Spleen (tissue), 11 donors: ENCODE results near the gene GALNT13. TPM values are rescaled to one million over a fixed set of nuclear protein-coding genes. Genes with fewer than 3 reads are reported as not detected.

Experiments used
- DNase-seq: peaks from one replicate; pipeline ENCODE4 v3.0.0-alpha.2; 2020
- H3K27ac ChIP-seq, 8 donors: fragments of 200-600 bp; sonication (generic) in 7 of 8; 1 replicate in 4 of 8; 2 replicates in 4 of 8; pipeline versions ENCODE4 v1.5.0 to v1.8.0; 2016 to 2021; ENCODE audit warnings: inconsistent platforms in 4 of 8, mild to moderate bottlenecking in 4 of 8, moderate library complexity in 1 of 8
- H3K27me3 ChIP-seq, 7 donors: fragments of 200-600 bp; sonication (generic) in 6 of 7; replicated peaks in 1 of 7; 1 replicate in 4 of 7; 2 replicates in 3 of 7; pipeline versions ENCODE4 v1.5.0 to v1.8.0; 2016 to 2021; ENCODE audit warnings: inconsistent platforms in 3 of 7, mild to moderate bottlenecking in 1 of 7
- H3K36me3 ChIP-seq, 6 donors: fragments of 200-600 bp; sonication (generic) in 5 of 6; 1 replicate in 4 of 6; 2 replicates in 2 of 6; pipeline versions ENCODE4 v1.5.0 to v1.8.0; 2016 to 2021; ENCODE audit warnings: inconsistent platforms in 2 of 6
- H3K4me1 ChIP-seq, 6 donors: fragments of 200-600 bp; sonication (generic) in 5 of 6; 1 replicate in 3 of 6; 2 replicates in 3 of 6; pipeline versions ENCODE4 v1.5.0 to v1.8.0; 2016 to 2021; ENCODE audit warnings: inconsistent platforms in 3 of 6
- H3K4me3 ChIP-seq, 8 donors: fragments of 200-600 bp; sonication (generic) in 7 of 8; 1 replicate in 4 of 8; 2 replicates in 4 of 8; pipeline versions ENCODE4 v1.5.0 to v1.8.0; 2016 to 2021; ENCODE audit warnings: inconsistent platforms in 4 of 8, mild to moderate bottlenecking in 4 of 8, moderate library complexity in 2 of 8
- H3K9me3 ChIP-seq, 8 donors: fragments of 200-600 bp; sonication (generic) in 7 of 8; 1 replicate in 4 of 8; 2 replicates in 4 of 8; pipeline versions ENCODE4 v1.5.0 to v1.8.0; 2016 to 2021; ENCODE audit warnings: inconsistent platforms in 4 of 8
- CTCF ChIP-seq, 11 experiments: fragments of 200-600 bp in 7 of 11; fragments of 450-650 bp in 4 of 11; sonication (generic) in 4 of 11; IDR thresholded peaks in 8 of 11; conservative IDR thresholded peaks in 3 of 11; 1 replicate in 7 of 11; 2 replicates in 4 of 11; pipeline versions ENCODE4 v1.4.0 to v1.8.0; 2016 to 2021; ENCODE audit warnings: antibody characterized with exemption in 11 of 11, inconsistent platforms in 4 of 11, mild to moderate bottlenecking in 1 of 11
- POLR2A ChIP-seq, 3 donors: fragments of 450-650 bp; IDR thresholded peaks; one replicate each; pipeline ENCODE4 v1.5.1; 2017; ENCODE audit warnings: antibody characterized with exemption in 3 of 3, mild to moderate bottlenecking in 1 of 3
- POLR2AphosphoS5 ChIP-seq, 3 donors: sonication (generic); formaldehyde crosslinking; IDR thresholded peaks; one replicate each; pipeline ENCODE4 v1.5.1; 2017; ENCODE audit warnings: antibody characterized with exemption in 3 of 3
- WGBS, 5 donors: extraction: QIAGEN DNeasy Blood & Tissue Kit in 3 of 5; methylation state at CpG; one replicate each; pipeline versions ENCODE4 v1.1.5 to v1.1.7; 2013 to 2018; 5-methylcytosine and 5-hydroxymethylcytosine counted together
- intact Hi-C: fragments of 100-400 bp; cut with DNase I; formaldehyde crosslinking; loops from one replicate; pipeline ENCODE4 v1.15.0; 2023; ENCODE audit warnings: low total_unique reads
- polyA plus RNA-seq, 3 donors: library from polyadenylated mRNA; stranded (reverse); fragments of 200-250 nt; gene quantifications; one replicate each; pipeline ENCODE4 v1.2.1, GENCODE V29; 2013
- total RNA-seq, 7 donors: library from RNA; depleted of rRNA in 3 of 7; stranded (reverse); fragments of >200 nt in 3 of 7; fragmentation: NEBNext Ultra II Directional in 4 of 7; extraction: Animal tissue kit (Norgen Biotek cat#: 25700) in 4 of 7; gene quantifications; one replicate each; pipeline versions ENCODE4 v1.1.0 to v1.2.1, GENCODE V29; 2016 to 2021
- donor health status: healthy with polysubstance abuse.
- donor health status: DM: no; HTN: no; CAD: no; lungs with moderate emphysema.
- donor health status: DM: no; HTN: no; CAD: no.
- donor health status: Bipolar disorder and iron deficiency.
- donor health status: healthy.
- donor health status: DM: no; HTN: no; CAD: no.
- donor health status: DM: yes; HTN: yes; CAD: no.

GALNT13 gene
- total and polyA plus RNA-seq, 10 donors: 0.02 to 0.61 (median 0.11) TPM; not detected in 6

DNA sequence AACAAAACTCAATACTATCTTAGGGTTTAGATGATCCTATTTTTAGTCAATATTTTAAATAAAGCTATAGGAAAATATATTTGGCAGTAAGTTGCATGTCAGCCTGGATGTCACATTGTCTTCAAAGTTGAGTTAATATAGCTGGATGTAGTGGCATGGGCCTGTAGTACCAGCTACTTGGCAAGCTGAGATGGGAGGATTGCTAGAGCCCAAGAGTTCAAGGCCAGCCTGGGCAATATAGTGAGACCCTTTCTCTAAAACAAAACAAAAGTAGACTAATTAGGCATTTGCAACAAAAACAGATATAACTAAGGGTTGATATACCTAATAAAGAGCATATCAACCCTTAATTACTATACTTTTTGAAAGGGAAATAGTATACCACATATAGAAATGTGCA is 572.2 kb downstream of the GALNT13 start:
- Histone ChIP-seq H3K4me1 (no peaks in the 10 kb centered on the region), H3K27me3 (no peaks in the 10 kb centered on the region), H3K36me3 (no peaks in the 10 kb centered on the region), H3K9me3 (no peaks in the 10 kb centered on the region), H3K27ac (no peak overlapping the region), H3K4me3 (no peak overlapping the region)
- no peak for TF ChIP-seq POLR2AphosphoS5 (IDR thresholded peaks at IDR 0.05)
- TF ChIP-seq POLR2A (IDR thresholded peaks at IDR 0.05): no peak
- TF ChIP-seq CTCF (IDR thresholded peaks at IDR 0.05 in 8 of 11, conservative IDR thresholded peaks at IDR 0.05 in 3 of 11): no peak
- no peak for DNase-seq
- intact Hi-C loops: no loop called here

DNA sequence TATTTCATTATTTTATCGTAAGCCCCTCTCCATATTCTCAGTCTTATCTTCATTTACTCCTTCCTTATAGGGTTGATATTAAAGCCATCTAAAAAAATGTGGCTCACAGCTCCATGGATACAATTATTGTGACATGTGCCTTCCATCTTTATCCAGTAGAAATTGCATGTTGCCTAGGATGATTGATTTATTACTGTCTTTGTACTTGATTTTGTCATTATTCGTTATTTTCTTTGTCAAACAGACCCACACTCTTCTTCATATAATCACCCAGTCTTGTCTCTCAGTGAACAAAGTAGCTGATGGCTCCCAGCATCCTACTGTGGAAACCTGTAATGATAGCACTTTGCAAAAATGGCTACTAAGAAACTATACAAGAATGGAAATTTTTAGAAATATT is 574.6 kb downstream of the GALNT13 start:
- Histone ChIP-seq H3K4me1 (no peaks in the 10 kb centered on the region), H3K27me3 (no peaks in the 10 kb centered on the region), H3K9me3 (no peaks in the 10 kb centered on the region), H3K36me3 (no peaks in the 10 kb centered on the region), H3K27ac (no peak overlapping the region), H3K4me3 (no peak overlapping the region)
- DNase-seq: no peak
- TF ChIP-seq POLR2AphosphoS5 (IDR thresholded peaks at IDR 0.05) (no peak), POLR2A (IDR thresholded peaks at IDR 0.05) (no peak), CTCF (IDR thresholded peaks at IDR 0.05 in 8 of 11, conservative IDR thresholded peaks at IDR 0.05 in 3 of 11) (no peak)
- intact Hi-C loops: no loop called here
- 59 to 84% (median 80%) methylated on average over 2 of the region's 2 CpGs for WGBS, 5 donors

- intact Hi-C loops: no loop called here
- 55 to 72% (median 68%) methylated on average over 2 of the region's 2 CpGs for WGBS, 5 donors
Observed at GRCh38 chr2:154447727-154448418, 576.2 kb downstream of the GALNT13 start.

More at GRCh38 chr2:154447727-154448418, 576.2 kb downstream of the GALNT13 start:
- DNase-seq: no peak
- no peak overlapping the region for H3K27ac ChIP-seq
- no peaks in the 10 kb centered on the region for H3K4me1 ChIP-seq
- no peaks in the 10 kb centered on the region for H3K27me3 ChIP-seq
- no peaks in the 10 kb centered on the region for H3K9me3 ChIP-seq
- TF ChIP-seq POLR2A (IDR thresholded peaks at IDR 0.05) (no peak), CTCF (IDR thresholded peaks at IDR 0.05 in 8 of 11, conservative IDR thresholded peaks at IDR 0.05 in 3 of 11) (no peak), POLR2AphosphoS5 (IDR thresholded peaks at IDR 0.05) (no peak)
- H3K36me3 ChIP-seq: no peaks in the 10 kb centered on the region
- H3K4me3 ChIP-seq: no peak overlapping the region
